Stimulated activated CD4-positive, alpha-beta T cell treated with anti-CD3 and anti-CD28 coated beads, Interleukin-2, amount 100 ng/mL, for 4 hours (primary cell): ENCODE measurements around the gene ATF4.
A peak's percentile ranks its signal among the peaks of the same experiment; 100 is the strongest.

Experiments used
- DNase-seq: peaks from one replicate; pipeline ENCODE4 v3.0.0-alpha.2; 2020; ENCODE audit warnings: low read depth

Gene ATF4

GRCh38 chr22:39520226-39521105 is at the start of gene ATF4:
Gene ATF4 (plus strand): TSS chr22:39520562. CDS start chr22:39521446, 884 bp downstream.
- peak; percentile 83 for DNase-seq

GRCh38 chr22:39471381-39472141 is 48.8 kb upstream of the ATF4 start:
- no peak for DNase-seq

GRCh38 chr22:39472570-39473556 is 47.5 kb upstream of the ATF4 start:
- no peak for DNase-seq

- DNase-seq, result no peak
Observed at GRCh38 chr22:39473851-39474250, 46.5 kb upstream of the ATF4 start.

- no peak for DNase-seq
Observed at GRCh38 chr22:39474351-39475111, 45.8 kb upstream of the ATF4 start.

- no peak for DNase-seq
Observed at GRCh38 chr22:39475337-39475736, 45.0 kb upstream of the ATF4 start.

GRCh38 chr22:39475902-39476301 is 44.5 kb upstream of the ATF4 start:
- no peak for DNase-seq

GRCh38 chr22:39476664-39477063 is 43.7 kb upstream of the ATF4 start:
- DNase-seq, result no peak

- no peak for DNase-seq
Observed at GRCh38 chr22:39477542-39477941, 42.8 kb upstream of the ATF4 start.

GRCh38 chr22:39478441-39478850 is 41.9 kb upstream of the ATF4 start:
- no peak for DNase-seq

GRCh38 chr22:39479254-39479653 is 41.1 kb upstream of the ATF4 start:
- no peak for DNase-seq

- DNase-seq, result no peak
Observed at GRCh38 chr22:39480557-39480956, 39.8 kb upstream of the ATF4 start.

- DNase-seq, result no peak
Observed at GRCh38 chr22:39481054-39481453, 39.3 kb upstream of the ATF4 start.

- DNase-seq, result no peak
Observed at GRCh38 chr22:39481595-39481994, 38.8 kb upstream of the ATF4 start.

- DNase-seq, result no peak
Observed at GRCh38 chr22:39482768-39483167, 37.6 kb upstream of the ATF4 start.

- no peak for DNase-seq
Observed at GRCh38 chr22:39486951-39487825, 33.2 kb upstream of the ATF4 start.

- DNase-seq, result no peak
Observed at GRCh38 chr22:39487826-39488520, 32.4 kb upstream of the ATF4 start.

GRCh38 chr22:39488563-39489083 is 31.7 kb upstream of the ATF4 start:
- DNase-seq, result no peak
